ENCODE results near the gene FGF18. TPM values are rescaled to one million over a fixed set of nuclear protein-coding genes. Genes with fewer than 3 reads are reported as not detected.

The FGF18 gene
- 0.49 TPM in 1 of 2 replicates, not detected in the other for total RNA-seq

DNA sequence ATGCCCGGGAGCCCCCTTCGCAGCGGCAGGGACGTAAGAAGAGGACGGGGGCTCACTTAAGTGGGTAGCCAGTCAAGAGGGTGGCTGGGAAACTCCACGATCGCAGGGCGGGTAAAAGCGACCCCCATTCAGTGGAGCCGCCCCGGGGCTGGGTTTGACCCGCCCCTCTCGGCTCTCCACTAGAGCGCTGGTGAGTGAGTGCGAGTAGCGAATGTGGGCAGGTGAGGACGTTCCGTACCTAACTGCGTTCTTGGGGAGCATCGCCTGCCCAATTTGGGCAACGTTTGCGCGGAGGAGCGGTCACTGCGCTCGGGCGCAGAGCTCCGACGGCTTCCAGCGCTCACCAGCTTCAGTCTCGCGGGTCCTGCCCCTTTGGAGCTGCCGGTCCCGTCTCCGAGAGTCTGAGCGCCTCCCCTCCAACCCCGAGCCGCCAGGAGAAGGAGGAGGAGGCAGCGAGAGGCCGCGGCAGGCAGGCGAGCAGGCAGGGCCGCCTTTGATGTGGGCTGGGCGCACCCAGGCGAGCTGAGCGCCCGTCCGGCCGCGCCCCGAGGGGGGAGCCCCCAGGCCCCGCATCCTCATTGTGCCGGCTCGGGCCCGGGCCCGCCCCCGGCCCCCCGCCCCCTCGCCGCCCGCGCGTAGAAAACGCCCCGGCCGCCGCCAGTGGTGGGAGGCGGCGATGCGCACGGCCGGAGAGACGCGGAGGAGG lies at the start of gene FGF18:
Gene FGF18 (plus strand): TSS at position 666 of the 706 bp plus-strand sequence. CDS start 553 bp downstream, outside the sequence.

GRCh38 chr5:171387345-171387969 lies 32.0 kb upstream of the FGF18 start, which contains the start of gene NPM1:
Gene NPM1, plus strand, starts transcription at chr5:171387849. Its CDS starts 100 bp downstream, at chr5:171387949.

Other genes starting within 250 kb of the FGF18 start
- not detected in 2 replicates for gene TLX3, start 110.4 kb upstream of the FGF18 start, total RNA-seq
- 789 and 814 TPM in 2 replicates for gene NPM1, start 31.8 kb upstream of the FGF18 start, total RNA-seq